ENCODE results near the gene KBTBD12.

DNA sequence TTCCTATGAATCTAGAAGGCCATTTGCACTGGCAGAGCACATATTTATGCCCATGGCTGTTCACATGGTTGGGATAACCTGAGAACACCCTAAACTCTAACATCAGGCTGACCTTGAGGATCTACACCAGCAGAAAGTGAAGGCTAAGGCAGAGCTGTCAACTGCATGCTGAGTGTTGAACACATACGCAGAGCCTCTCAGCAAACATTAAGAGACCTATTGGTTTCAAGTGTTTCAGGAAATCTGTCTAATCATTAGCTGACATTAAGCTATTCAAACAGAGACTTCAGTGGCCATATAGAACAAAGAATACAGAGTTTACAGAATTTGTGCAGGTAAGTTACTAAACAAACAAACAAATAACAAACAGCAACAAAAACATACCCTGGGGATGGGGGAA lies 121.1 kb downstream of the KBTBD12 start:
- TF ChIP-seq, protein P1, sequence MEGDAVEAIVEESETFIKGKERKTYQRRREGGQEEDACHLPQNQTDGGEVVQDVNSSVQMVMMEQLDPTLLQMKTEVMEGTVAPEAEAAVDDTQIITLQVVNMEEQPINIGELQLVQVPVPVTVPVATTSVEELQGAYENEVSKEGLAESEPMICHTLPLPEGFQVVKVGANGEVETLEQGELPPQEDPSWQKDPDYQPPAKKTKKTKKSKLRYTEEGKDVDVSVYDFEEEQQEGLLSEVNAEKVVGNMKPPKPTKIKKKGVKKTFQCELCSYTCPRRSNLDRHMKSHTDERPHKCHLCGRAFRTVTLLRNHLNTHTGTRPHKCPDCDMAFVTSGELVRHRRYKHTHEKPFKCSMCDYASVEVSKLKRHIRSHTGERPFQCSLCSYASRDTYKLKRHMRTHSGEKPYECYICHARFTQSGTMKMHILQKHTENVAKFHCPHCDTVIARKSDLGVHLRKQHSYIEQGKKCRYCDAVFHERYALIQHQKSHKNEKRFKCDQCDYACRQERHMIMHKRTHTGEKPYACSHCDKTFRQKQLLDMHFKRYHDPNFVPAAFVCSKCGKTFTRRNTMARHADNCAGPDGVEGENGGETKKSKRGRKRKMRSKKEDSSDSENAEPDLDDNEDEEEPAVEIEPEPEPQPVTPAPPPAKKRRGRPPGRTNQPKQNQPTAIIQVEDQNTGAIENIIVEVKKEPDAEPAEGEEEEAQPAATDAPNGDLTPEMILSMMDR (IDR thresholded peaks at IDR 0.05 in 8 of 11, conservative IDR thresholded peaks at IDR 0.05 in 3 of 11), result no peak
- no peak for TF ChIP-seq POLR2A (IDR thresholded peaks at IDR 0.05)

Measured in spleen (tissue), 7 donors.